ENCODE data around the gene ANKK1. TPM values are rescaled to one million over a fixed set of nuclear protein-coding genes. Genes with fewer than 3 reads are reported as not detected.

ANKK1 gene
- total RNA-seq, 4 donors from 2014 or later = 0.30 to 2.1 (median 1.7) TPM

DNA sequence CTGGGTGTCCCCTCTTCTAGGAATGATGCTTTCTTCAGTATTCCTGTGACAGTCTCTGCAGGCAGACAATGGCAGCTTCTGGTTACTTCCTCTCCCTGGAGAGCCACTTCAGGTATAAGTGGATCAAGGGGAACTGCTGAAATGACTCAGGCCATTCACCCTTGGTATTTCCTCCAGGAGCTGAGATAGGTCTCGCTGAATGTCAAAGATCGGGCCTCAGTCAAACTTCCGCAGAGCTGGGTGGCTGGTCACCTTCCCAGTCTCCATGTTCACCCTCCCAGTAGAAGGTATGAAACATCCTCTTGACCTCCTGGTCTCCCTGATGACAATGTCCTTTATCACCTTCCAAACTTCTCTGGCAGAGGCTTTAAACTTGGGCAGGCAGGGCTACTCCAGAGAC, 1.8 kb upstream of the ANKK1 start:
- Histone ChIP-seq H3K36me3 (peaks cover 0 to 14% (median 0%) of the 10 kb centered on the region in 3 donors), H3K4me3 (no peak overlapping the region), H3K4me1 (peaks cover 0 to 8% (median 0%) of the 10 kb centered on the region in 4 donors), H3K27ac (no peak overlapping the region), H3K9me3 (no peaks in the 10 kb centered on the region), H3K27me3 (peaks cover 0 to 29% of the 10 kb centered on the region in 2 donors)
- TF ChIP-seq CTCF (IDR thresholded peaks at IDR 0.05) = no peak
- no peak for TF ChIP-seq EP300 (IDR thresholded peaks at IDR 0.05)
- no peak for TF ChIP-seq POLR2A (IDR thresholded peaks at IDR 0.05)
- WGBS, 2 donors = 97 to 100% methylated on average over 3 of the region's 3 CpGs
- DNase-seq (ENCODE audit: low spot score in 2 of 2) = no peak

DNA sequence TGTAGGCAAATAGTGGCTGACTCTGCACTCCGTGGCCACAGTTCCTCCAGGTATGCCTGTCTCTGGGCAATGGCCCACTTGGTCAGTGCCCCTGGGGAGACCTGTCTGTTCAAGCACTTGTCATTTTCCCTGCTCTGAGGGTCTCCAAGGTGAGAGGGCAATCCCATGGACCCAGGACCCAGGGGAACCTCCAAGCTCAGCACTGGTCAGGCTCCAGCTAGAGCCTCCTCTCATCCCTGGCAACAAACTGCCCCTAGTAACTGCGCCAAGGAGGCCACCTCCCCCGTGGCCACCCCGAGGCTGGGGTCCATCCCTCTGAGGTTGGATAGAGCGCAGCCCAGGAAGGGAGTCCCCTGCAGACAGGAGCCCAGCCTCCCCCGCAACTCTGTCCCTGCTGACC, 713 bp upstream of the ANKK1 start:
- no peaks in the 10 kb centered on the region for H3K9me3 ChIP-seq
- WGBS, 2 donors = 71 to 83% methylated on average over 6 of the region's 6 CpGs
- H3K27ac ChIP-seq = no peak overlapping the region
- peaks cover 0 to 11% (median 0%) of the 10 kb centered on the region in 3 donors for H3K36me3 ChIP-seq
- no peak for TF ChIP-seq CTCF (IDR thresholded peaks at IDR 0.05)
- H3K27me3 ChIP-seq = peaks cover 0 to 29% of the 10 kb centered on the region in 2 donors
- H3K4me3 ChIP-seq = no peak overlapping the region
- no peak for DNase-seq (ENCODE audit: low spot score in 2 of 2)
- peaks cover 0 to 8% (median 0%) of the 10 kb centered on the region in 4 donors for H3K4me1 ChIP-seq

- Histone ChIP-seq H3K27ac (no peak overlapping the region), H3K9me3 (no peaks in the 10 kb centered on the region), H3K4me3 (no peak overlapping the region), H3K4me1 (peaks cover 0 to 8% (median 0%) of the 10 kb centered on the region in 4 donors), H3K36me3 (peaks cover 0 to 11% (median 0%) of the 10 kb centered on the region in 3 donors), H3K27me3 (peaks cover 0 to 29% of the 10 kb centered on the region in 2 donors)
- no peak for DNase-seq (ENCODE audit: low spot score in 2 of 2)
- TF ChIP-seq POLR2A (IDR thresholded peaks at IDR 0.05) = no peak
- no peak for TF ChIP-seq EP300 (IDR thresholded peaks at IDR 0.05)
- no peak for TF ChIP-seq CTCF (IDR thresholded peaks at IDR 0.05)
- WGBS, 2 donors = 38 to 43% methylated on average over 3 of the region's 3 CpGs
These were observed 1.7 kb downstream of the ANKK1 start for GRCh38 chr11:113389272-113389671.

DNA sequence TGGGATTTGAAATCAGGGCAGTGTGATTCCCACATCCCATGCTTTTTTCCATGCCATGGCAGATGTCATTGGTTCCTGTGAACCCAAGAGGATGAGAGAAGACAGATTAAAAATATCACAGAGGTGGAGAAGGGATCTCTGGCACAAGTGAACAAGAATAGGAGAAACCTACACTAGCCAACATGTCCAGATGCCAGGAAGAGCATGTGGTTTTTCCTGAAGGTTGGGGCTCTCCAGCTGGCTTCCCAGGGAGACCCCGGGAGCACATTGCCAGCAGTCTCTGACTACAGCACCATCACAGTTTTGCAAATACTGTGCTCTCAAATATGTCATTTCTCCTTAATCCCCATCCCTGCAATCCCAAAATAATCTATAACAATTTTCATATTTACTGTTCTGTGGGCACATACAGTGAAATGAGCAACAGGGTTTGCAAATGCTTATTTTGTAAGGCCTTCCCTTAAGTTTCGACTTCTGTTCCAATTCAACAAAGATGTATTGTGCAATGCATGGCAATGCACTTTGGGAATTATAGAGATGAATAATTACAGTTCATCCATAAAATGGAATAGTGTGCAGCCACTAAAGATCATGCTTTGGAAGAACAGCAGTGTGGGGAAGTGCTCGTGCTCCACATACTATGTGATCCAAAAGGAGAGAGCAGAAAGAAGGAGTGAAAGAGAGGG, 4.8 kb downstream of the ANKK1 start:
- H3K36me3 ChIP-seq = peaks cover 0 to 4% (median 0%) of the 10 kb centered on the region in 3 donors
- no peaks in the 10 kb centered on the region for H3K9me3 ChIP-seq
- WGBS, 2 donors = 45 to 56% methylated on average over 3 of the region's 3 CpGs
- peaks cover 0 to 20% of the 10 kb centered on the region in 2 donors for H3K27me3 ChIP-seq
- H3K4me3 ChIP-seq = no peak overlapping the region
- peaks cover 0 to 5% (median 0%) of the 10 kb centered on the region in 4 donors for H3K4me1 ChIP-seq
- DNase-seq (ENCODE audit: low spot score in 2 of 2) = no peak
- no peak overlapping the region for H3K27ac ChIP-seq
- TF ChIP-seq POLR2A (IDR thresholded peaks at IDR 0.05) = no peak
- no peak for TF ChIP-seq EP300 (IDR thresholded peaks at IDR 0.05)
- no peak for TF ChIP-seq CTCF (IDR thresholded peaks at IDR 0.05)

DNA sequence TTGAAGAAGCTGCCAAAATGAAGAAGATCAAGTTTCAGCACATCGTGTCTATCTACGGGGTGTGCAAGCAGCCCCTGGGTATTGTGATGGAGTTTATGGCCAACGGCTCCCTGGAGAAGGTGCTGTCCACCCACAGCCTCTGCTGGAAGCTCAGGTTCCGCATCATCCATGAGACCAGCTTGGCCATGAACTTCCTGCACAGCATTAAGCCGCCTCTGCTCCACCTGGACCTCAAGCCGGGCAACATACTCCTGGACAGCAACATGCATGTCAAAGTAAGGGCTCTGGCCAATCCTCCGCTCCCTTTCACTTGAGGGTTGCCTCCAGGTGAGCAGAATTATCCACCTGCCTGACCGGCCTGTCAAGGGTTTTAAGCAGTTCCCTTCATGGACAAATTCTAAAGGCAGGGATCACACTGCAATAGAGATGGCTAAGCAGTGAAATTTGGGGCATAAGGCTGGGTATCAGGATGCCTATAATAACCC, 6.0 kb downstream of the ANKK1 start:
- H3K27me3 ChIP-seq = peaks cover 0 to 9% of the 10 kb centered on the region in 2 donors
- DNase-seq (ENCODE audit: low spot score in 2 of 2) = no peak
- 73 to 74% methylated on average over 8 of the region's 8 CpGs for WGBS, 2 donors
- H3K4me3 ChIP-seq = no peak overlapping the region
- H3K4me1 ChIP-seq = no peaks in the 10 kb centered on the region
- TF ChIP-seq EP300 (IDR thresholded peaks at IDR 0.05) (no peak), CTCF (IDR thresholded peaks at IDR 0.05) (no peak), POLR2A (IDR thresholded peaks at IDR 0.05) (no peak)
- no peak overlapping the region for H3K27ac ChIP-seq
- peaks cover 0 to 4% (median 0%) of the 10 kb centered on the region in 3 donors for H3K36me3 ChIP-seq
- no peaks in the 10 kb centered on the region for H3K9me3 ChIP-seq
